Skin epidermis (tissue), 12 donors: Measurements from ENCODE around the gene DNA2.

Experiments
- H3K27ac ChIP-seq, 21 experiments: fragments of 200-600 bp; sonication (generic) in 11 of 21; one replicate each; pipeline ENCODE4 v1.5.0; 2020; ENCODE audit warnings: mild to moderate bottlenecking in 3 of 21, inconsistent platforms in 2 of 21, moderate library complexity in 2 of 21
- H3K4me3 ChIP-seq, 7 experiments: fragments of 200-600 bp; sonication (generic) in 2 of 7; one replicate each; pipeline ENCODE4 v1.5.0; 2020; ENCODE audit warnings: inconsistent platforms in 2 of 7, mild to moderate bottlenecking in 2 of 7, moderate library complexity in 1 of 7

Gene DNA2

DNA sequence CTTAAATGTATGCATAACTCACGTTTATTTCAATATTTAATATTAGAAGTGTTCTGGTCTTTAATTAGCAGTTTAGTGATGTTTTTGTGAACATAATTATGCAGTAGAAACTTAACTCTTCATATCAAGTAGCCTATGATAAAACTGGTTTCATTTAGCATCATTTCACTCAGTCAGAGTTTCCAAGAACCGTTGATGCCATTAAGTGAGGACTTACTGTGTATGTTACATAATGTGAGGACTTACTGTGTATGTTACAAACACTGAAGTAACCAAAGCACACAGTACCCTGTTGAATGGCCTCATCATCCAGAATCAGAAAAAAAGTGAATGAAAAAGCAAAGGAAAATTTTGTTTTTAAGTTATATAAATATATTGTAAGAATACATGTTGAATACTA lies 106.2 kb downstream of the DNA2 start:
- Histone ChIP-seq H3K4me3 (no peak overlapping the region), H3K27ac (no peak overlapping the region)

DNA sequence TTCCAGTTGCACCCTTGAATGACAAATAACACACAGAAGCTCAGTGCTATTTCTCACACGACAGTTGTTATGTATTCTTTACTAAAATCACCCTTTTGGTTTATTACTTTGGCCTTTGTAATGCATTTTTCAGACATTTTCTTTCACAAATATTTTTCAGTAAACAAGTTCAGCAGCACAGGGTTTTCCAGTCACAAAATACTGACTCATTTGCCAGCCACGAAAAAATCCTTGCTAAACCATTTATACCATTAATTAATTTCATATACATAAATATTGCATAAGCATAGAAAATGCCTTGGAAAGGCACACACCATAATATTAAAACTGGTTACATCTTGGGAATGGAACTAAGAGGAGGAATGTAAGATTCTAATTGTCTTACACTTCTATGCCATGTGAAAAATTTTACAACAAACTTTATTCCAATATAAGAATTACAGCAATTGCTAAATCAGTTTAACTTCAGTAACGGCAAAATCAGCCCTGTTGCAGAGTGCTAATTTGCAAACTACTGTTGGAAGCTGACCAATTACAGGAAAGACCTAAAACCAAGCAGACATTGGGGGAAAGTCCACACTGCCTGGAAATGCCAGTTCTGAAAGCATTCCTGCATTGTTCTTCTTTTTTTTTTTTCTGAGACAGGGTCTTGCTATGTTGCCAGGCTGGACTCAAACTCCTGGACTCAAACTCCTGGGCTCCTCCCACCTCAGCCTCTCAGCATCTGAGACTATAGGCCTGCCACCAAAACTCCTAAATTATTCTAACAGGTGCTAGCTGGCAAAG lies 107.5 kb downstream of the DNA2 start:
- Histone ChIP-seq H3K27ac (peak overlapping the region in 1 of 21 experiments; percentile 20), H3K4me3 (no peak overlapping the region)
